HepG2 (cell line): ENCODE results near the gene LAMA1. TPM values are rescaled to one million over a fixed set of nuclear protein-coding genes. Genes with fewer than 3 reads are reported as not detected.

Source experiments
- ATAC-seq: fragments of 200-7000 bp; cut with Tn5 transposase; 3 replicates; pipeline ENCODE4 v1.9.1; 2020; ENCODE audit warnings: mild to moderate bottlenecking, moderate library complexity
- BruUV-seq: library from RNA; stranded (reverse); fragments of 400-500 nt; replicated peaks from 2 replicates; lab custom pipeline; 2021; lab: Mats Ljungman, UMichigan
- CTCF ChIA-PET: fragments of 300-600 bp; formaldehyde crosslinking; extraction: SDS; loops from one replicate; lab custom pipeline; 2021; ENCODE audit warnings: low total read pairs, inconsistent platforms, low intra/inter-chr PET ratio; lab: Yijun Ruan, JAX
- POLR2A ChIA-PET: fragments of 350-600 bp; sonication (Branson Sonifier 250); formaldehyde crosslinking; loops from one replicate; lab custom pipeline; 2020; ENCODE audit warnings: antibody characterized with exemption, inconsistent platforms; lab: Yijun Ruan, JAX
- DNase-seq: peaks from one replicate; pipeline ENCODE4 v3.0.0-alpha.2; 2015; ENCODE audit warnings: low spot score
- FAIRE-seq: peaks from 3 replicates; lab custom pipeline; 2011; peaks lifted over from hg19 to GRCh38; lab: Jason Lieb, UNC
- H2AFZ ChIP-seq: one replicate; pipeline ENCODE4 v1.6.1; 2011; ENCODE audit warnings: low read length, inconsistent platforms
- H3K27ac ChIP-seq: fragments of 300-600 bp; 3 replicates; pipeline ENCODE4 v1.8.0; 2011; ENCODE audit warnings: mixed run types, mild to moderate bottlenecking, mixed read lengths, low read length, inconsistent platforms; ENCODE audit not compliant: insufficient read depth; ENCODE audit errors: extremely low read length
- H3K27me3 ChIP-seq, 2 experiments: fragments of 200-600 bp in 1 of 2; 2 replicates in 1 of 2; 3 replicates in 1 of 2; pipeline versions ENCODE4 v1.6.0 to v1.8.0; 2011; ENCODE audit warnings: low read length in 2 of 2, mild to moderate bottlenecking in 2 of 2, moderate library complexity in 2 of 2, inconsistent platforms in 1 of 2; ENCODE audit not compliant: insufficient read depth in 2 of 2, control insufficient read depth in 1 of 2
- H3K36me3 ChIP-seq, 2 experiments: fragments of 200-600 bp in 1 of 2; replicated peaks in 1 of 2; 2 replicates in 1 of 2; 3 replicates in 1 of 2; pipeline versions ENCODE4 v1.5.1 to v1.8.0; 2011; ENCODE audit warnings: low read length in 2 of 2, inconsistent platforms in 1 of 2; ENCODE audit not compliant: insufficient read depth in 2 of 2, control insufficient read depth in 1 of 2
- H3K4me1 ChIP-seq: 2 replicates; pipeline ENCODE4 v1.5.1; 2012; ENCODE audit warnings: low read length, inconsistent platforms; ENCODE audit not compliant: insufficient read depth
- H3K4me2 ChIP-seq: 2 replicates; pipeline ENCODE4 v1.6.0; 2011; ENCODE audit warnings: low read depth, low read length, inconsistent platforms
- H3K4me3 ChIP-seq, 3 experiments: fragments of 200-600 bp in 1 of 3; sonication (generic), shearing (Covaris generic) in 1 of 3; replicated peaks in 1 of 3; 2 replicates each; pipeline ENCODE4 v1.5.1; 2011 to 2016; ENCODE audit warnings: low read length in 3 of 3, inconsistent platforms in 2 of 3, low read depth in 2 of 3, mild to moderate bottlenecking in 2 of 3, control low read depth in 1 of 3, mixed read lengths in 1 of 3; ENCODE audit not compliant: insufficient read depth in 1 of 3
- H3K79me2 ChIP-seq: one replicate; pipeline ENCODE4 v1.6.1; 2011; ENCODE audit warnings: low read length, inconsistent platforms; ENCODE audit not compliant: insufficient read depth
- H3K9ac ChIP-seq: 2 replicates; pipeline ENCODE4 v1.6.0; 2011; ENCODE audit warnings: mild to moderate bottlenecking, low read depth, low read length, inconsistent platforms; ENCODE audit not compliant: insufficient read depth
- H3K9me3 ChIP-seq: 2 replicates; pipeline ENCODE4 v1.5.1; 2012; ENCODE audit warnings: mild to moderate bottlenecking, low read length
- H4K20me1 ChIP-seq: 2 replicates; pipeline ENCODE4 v1.6.0; 2011; ENCODE audit warnings: inconsistent platforms, mild to moderate bottlenecking, low read length, moderate library complexity; ENCODE audit not compliant: insufficient read depth
- ATM ChIP-seq: fragments of 450-650 bp; IDR thresholded peaks from 2 replicates; pipeline ENCODE4 v1.7.1; 2017; ENCODE audit warnings: mild to moderate bottlenecking, borderline replicate concordance
- NPAS2 ChIP-seq: sonication (generic); formaldehyde crosslinking; IDR thresholded peaks from 2 replicates; pipeline ENCODE4 v1.8.0; 2022; ENCODE audit warnings: mild to moderate bottlenecking, missing genetic modification reagents, borderline replicate concordance
- PRPF4 ChIP-seq: fragments of 200-400 bp; formaldehyde crosslinking; IDR thresholded peaks from 2 replicates; pipeline ENCODE4 v1.6.1; 2016; ENCODE audit warnings: low read length, low read depth; ENCODE audit not compliant: poor library complexity, severe bottlenecking
- SP1 ChIP-seq, 2 experiments: fragments of 450-650 bp in 1 of 2; sonication (generic) in 1 of 2; formaldehyde crosslinking in 1 of 2; IDR thresholded peaks; 2 replicates each; pipeline versions ENCODE4 v1.4.0 to v1.6.1; 2016 to 2020; ENCODE audit warnings: missing genetic modification reagents in 1 of 2
- ZBTB3 ChIP-seq: sonication (generic); formaldehyde crosslinking; IDR thresholded peaks from 2 replicates; pipeline ENCODE4 v1.4.0; 2020; ENCODE audit warnings: low read depth, mild to moderate bottlenecking, moderate library complexity, missing genetic modification reagents, borderline replicate concordance
- ZBTB42 ChIP-seq: sonication (generic); formaldehyde crosslinking; IDR thresholded peaks from 2 replicates; pipeline ENCODE4 v1.5.0; 2020; ENCODE audit warnings: mild to moderate bottlenecking, missing genetic modification reagents
- ZFAT ChIP-seq: sonication (generic); formaldehyde crosslinking; conservative IDR thresholded peaks from 2 replicates; pipeline ENCODE4 v1.8.1; 2023; ENCODE audit warnings: missing genetic modification reagents, inconsistent platforms
- ZFYVE20 ChIP-seq: sonication (generic); formaldehyde crosslinking; IDR thresholded peaks from 2 replicates; pipeline ENCODE4 v1.8.0; 2023; ENCODE audit warnings: low read depth, mild to moderate bottlenecking, moderate library complexity, missing genetic modification reagents, borderline replicate concordance
- ZKSCAN8 ChIP-seq: IDR thresholded peaks from 2 replicates; pipeline ENCODE4 v1.6.1; 2016; ENCODE audit warnings: borderline replicate concordance, missing genetic modification reagents, missing compliant biosample characterization
- ZNF30 ChIP-seq: sonication (generic); formaldehyde crosslinking; IDR thresholded peaks from 2 replicates; pipeline ENCODE4 v1.5.0; 2020; ENCODE audit warnings: mild to moderate bottlenecking, missing genetic modification reagents
- ZNF367 ChIP-seq: sonication (generic); formaldehyde crosslinking; IDR thresholded peaks from 2 replicates; pipeline ENCODE4 v1.4.0; 2020; ENCODE audit warnings: missing genetic modification reagents, borderline replicate concordance
- ZNF557 ChIP-seq: sonication (generic); formaldehyde crosslinking; IDR thresholded peaks from 2 replicates; pipeline ENCODE4 v1.4.0; 2020; ENCODE audit warnings: missing genetic modification reagents
- ZNF850 ChIP-seq: sonication (generic); formaldehyde crosslinking; conservative IDR thresholded peaks from 2 replicates; pipeline ENCODE4 v1.9.0; 2021; ENCODE audit warnings: mild to moderate bottlenecking, missing genetic modification reagents
- ZSCAN30 ChIP-seq: sonication (generic); formaldehyde crosslinking; IDR thresholded peaks from 2 replicates; pipeline ENCODE4 v1.5.0; 2020; ENCODE audit warnings: mild to moderate bottlenecking, missing genetic modification reagents
- WGBS: methylation state at CpG from one replicate; pipeline ENCODE4 v1.1.6; 2017; ENCODE audit warnings: low lambda C conversion rate; 5-methylcytosine and 5-hydroxymethylcytosine counted together
- in situ Hi-C: cut with HindIII; loops from 2 replicates; pipeline ENCODE4 v1.10.0; 2017; ENCODE audit warnings: low pct_unique_long_range_greater_than_20kb; ENCODE audit not compliant: extremely low pct_ligation_motif_present
- intact Hi-C: fragments of 100-400 bp; cut with micrococcal nuclease; formaldehyde crosslinking; loops from one replicate; pipeline ENCODE4 v1.10.0; 2022; ENCODE audit not compliant: unreplicated experiment
- polyA plus RNA-seq, 8 experiments: library from polyadenylated mRNA; depleted of rRNA in 3 of 8; stranded (reverse) in 7 of 8; unstranded in 1 of 8; fragments of >200 nt; fragmentation: Illumina TruSeq in 4 of 8; extraction: Trizol in 4 of 8; gene quantifications; 2 replicates each; pipeline versions ENCODE4 v1.2.1 to v1.2.3, GENCODE V29; 2011 to 2016; ENCODE audit warnings: low read depth in 4 of 8, missing spikeins in 1 of 8, mixed read lengths in 1 of 8; ENCODE audit not compliant: insufficient read depth in 1 of 8
- total RNA-seq, 5 experiments: library from RNA; depleted of rRNA; stranded (reverse); fragments of >200 nt; fragmentation: Illumina TruSeq; extraction: Trizol; gene quantifications; 2 replicates each; pipeline ENCODE4 v1.2.3, GENCODE V29; 2016; ENCODE audit warnings: low read depth in 1 of 5

Gene LAMA1
- total and polyA plus RNA-seq, 2 of the 13 experiments (the other 11 are each of a cell fraction or from before 2014, with no cell fraction given), result 0.05 to 0.44 TPM

DNA sequence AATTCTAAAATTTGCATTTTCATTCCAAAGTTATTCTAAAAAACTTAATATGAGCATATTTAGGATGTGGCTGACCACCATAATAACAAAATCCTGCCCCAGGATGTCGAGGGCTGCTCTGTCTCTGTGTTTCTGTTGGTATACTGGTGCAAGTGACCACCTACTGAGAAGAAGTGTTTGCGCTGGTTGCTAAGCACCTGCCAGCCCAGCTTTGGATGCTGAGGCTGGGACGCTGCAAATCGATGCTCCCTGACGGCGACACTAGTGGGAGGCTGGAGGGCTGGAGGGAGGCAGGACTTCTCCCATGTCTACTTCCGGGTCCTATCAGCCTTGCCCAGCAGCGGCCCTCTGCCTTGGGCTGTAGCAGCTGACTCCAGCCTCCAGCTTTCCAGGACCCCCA is 45.0 kb downstream of the LAMA1 start:
- Histone ChIP-seq H2AFZ (no peak overlapping the region), H3K79me2 (no peaks in the 10 kb centered on the region), H4K20me1 (no peaks in the 10 kb centered on the region), H3K9ac (no peak overlapping the region), H3K9me3 (no peaks in the 10 kb centered on the region), H3K4me3 (no peak overlapping the region), H3K4me1 (no peaks in the 10 kb centered on the region), H3K36me3 (no peaks in the 10 kb centered on the region), H3K27ac (no peak overlapping the region), H3K4me2 (no peak overlapping the region), H3K27me3 (no peaks in the 10 kb centered on the region; a peak in 1 of 5 replicates)
- CTCF ChIA-PET, result no interaction called here
- no peak for DNase-seq
- no peak for ATAC-seq
- TF ChIP-seq NPAS2 (CRISPR knock-in tag) (no peak), ATM (no peak), ZNF557 (no peak), PRPF4 (no peak), ZNF367 (CRISPR knock-in tag) (no peak), ZFAT (no peak), ZKSCAN8 (CRISPR knock-in tag) (no peak), SP1 (IDR thresholded peaks at IDR 0.05) (no peak), SP1 (CRISPR knock-in tag; IDR thresholded peaks at IDR 0.05) (no peak), ZBTB42 (no peak), ZNF30 (CRISPR knock-in tag) (no peak), ZFYVE20 (CRISPR knock-in tag) (no peak), ZSCAN30 (no peak), ZNF850 (CRISPR knock-in tag) (no peak), ZBTB3 (no peak)
- in situ Hi-C loops, result no loop called here
- FAIRE-seq, result no peak
- intact Hi-C loops, result no loop called here
- 19% methylated on average over 3 of the region's 8 CpGs for WGBS
- POLR2A ChIA-PET, result no interaction called here
- BruUV-seq, result no TSS peak
